ENCODE results near the gene HTR1E.

- TF ChIP-seq CTCF (IDR thresholded peaks at IDR 0.05; ENCODE audit: low read depth, low read length) = no peak
- TF ChIP-seq EZH2phosphoT487 (IDR thresholded peaks at IDR 0.05; ENCODE audit: low read depth) = no peak
Observed at GRCh38 chr6:87049779-87050178, 112.5 kb downstream of the HTR1E start.

Measured in OCI-LY3 (cell line).